ENCODE measurements around the gene CCDC3. TPM values are rescaled to one million over a fixed set of nuclear protein-coding genes. Genes with fewer than 3 reads are reported as not detected.

The CCDC3 gene
- total RNA-seq, 1 experiment from 2014 or later, result 0.10 TPM

DNA sequence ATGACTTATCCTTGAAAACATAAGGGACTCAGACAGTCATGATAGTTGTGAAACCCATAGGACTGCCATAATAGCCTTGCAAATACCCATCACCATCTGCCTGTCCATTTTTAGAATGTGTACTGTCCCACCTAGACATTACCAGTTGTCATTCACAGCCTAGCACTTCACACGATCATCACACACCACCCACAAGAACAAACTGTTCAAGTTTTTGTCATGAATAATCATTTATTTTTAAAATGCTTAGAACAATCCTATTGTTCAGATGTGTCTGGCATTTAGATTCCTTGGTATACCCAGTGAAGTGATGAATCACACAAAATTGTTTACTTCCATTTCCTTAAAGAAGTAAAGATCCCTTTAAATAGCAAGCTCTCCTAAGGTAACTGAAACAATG lies 46.6 kb downstream of the CCDC3 start:
- BruUV-seq (replicated peaks), result no TSS peak
- Histone ChIP-seq H3K4me3 (ENCODE audit: low read depth in 2 of 2, low read length in 2 of 2) (no peak overlapping the region), H3K27ac (ENCODE audit: low read length) (no peak overlapping the region), H3K27me3 (ENCODE audit: control insufficient read depth, insufficient read depth, low read length) (no peaks in the 10 kb centered on the region), H3K9me3 (ENCODE audit: control insufficient read depth, insufficient read depth, low read depth, low read length) (no peaks in the 10 kb centered on the region), H3K36me3 (ENCODE audit: control insufficient read depth, insufficient read depth, low read length) (no peaks in the 10 kb centered on the region), H3K4me1 (ENCODE audit: control insufficient read depth, insufficient read depth, low read length) (no peaks in the 10 kb centered on the region)
- in situ Hi-C loops (cut with HindIII; ENCODE audit: low pct_unique_long_range_greater_than_20kb, low sequenced_read_pairs) (no loop called here), intact Hi-C loops (cut with micrococcal nuclease; ENCODE audit: unreplicated experiment) (no loop called here)
- POLR2A ChIA-PET, result no interaction called here
- CTCF ChIA-PET, result no interaction called here
- ATAC-seq (no peak), DNase-seq (ENCODE audit: low read depth, low spot score) (no peak)
- TF ChIP-seq TCF7L2 (IDR thresholded peaks at IDR 0.05; ENCODE audit: low read depth, low read length), result no peak
- TF ChIP-seq SIN3A (IDR thresholded peaks at IDR 0.05; ENCODE audit: borderline replicate concordance, insufficient read depth, low read depth, low read length), result no peak
- TF ChIP-seq, protein P1, sequence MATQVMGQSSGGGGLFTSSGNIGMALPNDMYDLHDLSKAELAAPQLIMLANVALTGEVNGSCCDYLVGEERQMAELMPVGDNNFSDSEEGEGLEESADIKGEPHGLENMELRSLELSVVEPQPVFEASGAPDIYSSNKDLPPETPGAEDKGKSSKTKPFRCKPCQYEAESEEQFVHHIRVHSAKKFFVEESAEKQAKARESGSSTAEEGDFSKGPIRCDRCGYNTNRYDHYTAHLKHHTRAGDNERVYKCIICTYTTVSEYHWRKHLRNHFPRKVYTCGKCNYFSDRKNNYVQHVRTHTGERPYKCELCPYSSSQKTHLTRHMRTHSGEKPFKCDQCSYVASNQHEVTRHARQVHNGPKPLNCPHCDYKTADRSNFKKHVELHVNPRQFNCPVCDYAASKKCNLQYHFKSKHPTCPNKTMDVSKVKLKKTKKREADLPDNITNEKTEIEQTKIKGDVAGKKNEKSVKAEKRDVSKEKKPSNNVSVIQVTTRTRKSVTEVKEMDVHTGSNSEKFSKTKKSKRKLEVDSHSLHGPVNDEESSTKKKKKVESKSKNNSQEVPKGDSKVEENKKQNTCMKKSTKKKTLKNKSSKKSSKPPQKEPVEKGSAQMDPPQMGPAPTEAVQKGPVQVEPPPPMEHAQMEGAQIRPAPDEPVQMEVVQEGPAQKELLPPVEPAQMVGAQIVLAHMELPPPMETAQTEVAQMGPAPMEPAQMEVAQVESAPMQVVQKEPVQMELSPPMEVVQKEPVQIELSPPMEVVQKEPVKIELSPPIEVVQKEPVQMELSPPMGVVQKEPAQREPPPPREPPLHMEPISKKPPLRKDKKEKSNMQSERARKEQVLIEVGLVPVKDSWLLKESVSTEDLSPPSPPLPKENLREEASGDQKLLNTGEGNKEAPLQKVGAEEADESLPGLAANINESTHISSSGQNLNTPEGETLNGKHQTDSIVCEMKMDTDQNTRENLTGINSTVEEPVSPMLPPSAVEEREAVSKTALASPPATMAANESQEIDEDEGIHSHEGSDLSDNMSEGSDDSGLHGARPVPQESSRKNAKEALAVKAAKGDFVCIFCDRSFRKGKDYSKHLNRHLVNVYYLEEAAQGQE (IDR thresholded peaks at IDR 0.05; ENCODE audit: insufficient read depth in 1 of 2, low read depth in 2 of 2, low read length in 1 of 2), result no peak
- TF ChIP-seq POLR2AphosphoS5 (IDR thresholded peaks at IDR 0.05; ENCODE audit: low read depth, low read length), result no peak
- TF ChIP-seq, protein P2, sequence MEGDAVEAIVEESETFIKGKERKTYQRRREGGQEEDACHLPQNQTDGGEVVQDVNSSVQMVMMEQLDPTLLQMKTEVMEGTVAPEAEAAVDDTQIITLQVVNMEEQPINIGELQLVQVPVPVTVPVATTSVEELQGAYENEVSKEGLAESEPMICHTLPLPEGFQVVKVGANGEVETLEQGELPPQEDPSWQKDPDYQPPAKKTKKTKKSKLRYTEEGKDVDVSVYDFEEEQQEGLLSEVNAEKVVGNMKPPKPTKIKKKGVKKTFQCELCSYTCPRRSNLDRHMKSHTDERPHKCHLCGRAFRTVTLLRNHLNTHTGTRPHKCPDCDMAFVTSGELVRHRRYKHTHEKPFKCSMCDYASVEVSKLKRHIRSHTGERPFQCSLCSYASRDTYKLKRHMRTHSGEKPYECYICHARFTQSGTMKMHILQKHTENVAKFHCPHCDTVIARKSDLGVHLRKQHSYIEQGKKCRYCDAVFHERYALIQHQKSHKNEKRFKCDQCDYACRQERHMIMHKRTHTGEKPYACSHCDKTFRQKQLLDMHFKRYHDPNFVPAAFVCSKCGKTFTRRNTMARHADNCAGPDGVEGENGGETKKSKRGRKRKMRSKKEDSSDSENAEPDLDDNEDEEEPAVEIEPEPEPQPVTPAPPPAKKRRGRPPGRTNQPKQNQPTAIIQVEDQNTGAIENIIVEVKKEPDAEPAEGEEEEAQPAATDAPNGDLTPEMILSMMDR (IDR thresholded peaks at IDR 0.05), result no peak

DNA sequence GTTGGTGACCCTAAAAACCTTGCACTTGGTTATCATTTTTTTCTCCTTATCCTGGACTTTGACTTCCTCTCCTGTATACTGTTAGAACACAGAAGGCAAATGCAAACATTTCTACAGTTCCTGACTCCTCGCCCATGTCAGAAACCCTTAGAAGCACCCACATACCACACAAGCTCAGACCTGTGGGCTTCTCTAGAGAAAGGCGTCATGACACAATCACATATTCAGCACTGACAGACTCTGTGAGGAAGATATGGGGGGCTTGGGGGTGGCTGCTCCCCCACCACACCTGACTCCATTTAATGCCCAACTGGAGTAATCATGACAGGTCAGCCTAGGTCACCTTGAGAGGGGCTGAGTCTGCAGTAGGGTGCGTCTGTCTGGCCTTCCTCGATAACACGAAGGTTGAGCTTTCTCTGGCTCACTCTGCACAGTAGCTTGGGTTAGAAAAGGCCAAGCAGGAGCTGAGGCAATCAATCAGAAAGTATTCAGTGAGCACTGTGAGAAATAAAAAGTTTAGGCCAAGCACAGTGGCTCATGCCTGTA lies 50.9 kb downstream of the CCDC3 start:
- DNase-seq (ENCODE audit: low read depth, low spot score), result no peak
- H3K4me3 ChIP-seq (ENCODE audit: low read depth in 2 of 2, low read length in 2 of 2), result no peak overlapping the region
- intact Hi-C loops (cut with micrococcal nuclease; ENCODE audit: unreplicated experiment), result no loop called here
- no peak for TF ChIP-seq SIN3A (IDR thresholded peaks at IDR 0.05; ENCODE audit: borderline replicate concordance, insufficient read depth, low read depth, low read length)
- TF ChIP-seq, protein P1 (IDR thresholded peaks at IDR 0.05; ENCODE audit: insufficient read depth in 1 of 2, low read depth in 2 of 2, low read length in 1 of 2), result no peak
- TF ChIP-seq TCF7L2 (IDR thresholded peaks at IDR 0.05; ENCODE audit: low read depth, low read length), result no peak
- no peak for TF ChIP-seq POLR2AphosphoS5 (IDR thresholded peaks at IDR 0.05; ENCODE audit: low read depth, low read length)
- TF ChIP-seq, protein P2 (IDR thresholded peaks at IDR 0.05), result no peak
- in situ Hi-C loops (cut with HindIII; ENCODE audit: low pct_unique_long_range_greater_than_20kb, low sequenced_read_pairs), result no loop called here
- no peak for ATAC-seq
- no TSS peak for BruUV-seq (replicated peaks)
- CTCF ChIA-PET, result no interaction called here
- POLR2A ChIA-PET, result interaction anchor here (0.5 kb wide), 1 partner anchor 433 kb away, joined by 5 read pairs; no protein-coding TSS in a partner anchor
- H3K36me3 ChIP-seq (ENCODE audit: control insufficient read depth, insufficient read depth, low read length), result no peaks in the 10 kb centered on the region
- no peaks in the 10 kb centered on the region; the same call in 1 of the 2 replicates for H3K27me3 ChIP-seq (ENCODE audit: control insufficient read depth, insufficient read depth, low read length)
- H3K9me3 ChIP-seq (ENCODE audit: control insufficient read depth, insufficient read depth, low read depth, low read length), result no peaks in the 10 kb centered on the region
- H3K27ac ChIP-seq (ENCODE audit: low read length), result no peak overlapping the region
- no peaks in the 10 kb centered on the region for H3K4me1 ChIP-seq (ENCODE audit: control insufficient read depth, insufficient read depth, low read length)

Measured in Panc1 (cell line).